ENCODE measurements around the gene EIPR1.
"Not testable (repeated sequence)": the region's sequence is repeated elsewhere in the genome, so short reads cannot be mapped to it uniquely, and the experiment has no call there.

EIPR1 gene

GRCh38 chr2:3192920-3193319 is 184.7 kb downstream of the EIPR1 start:
- no peak for DNase-seq (ENCODE audit: low spot score)

- DNase-seq (ENCODE audit: low spot score): no peak
These were observed 185.3 kb downstream of the EIPR1 start for GRCh38 chr2:3192281-3192818.

GRCh38 chr2:3189961-3190360 is 187.7 kb downstream of the EIPR1 start:
- no peak for DNase-seq (ENCODE audit: low spot score)

- no peak for DNase-seq (ENCODE audit: low spot score)
These were observed 188.5 kb downstream of the EIPR1 start for GRCh38 chr2:3189076-3189591.

GRCh38 chr2:3188405-3188946 is 189.1 kb downstream of the EIPR1 start:
- DNase-seq (ENCODE audit: low spot score): no peak

GRCh38 chr2:3187467-3187866 is 190.2 kb downstream of the EIPR1 start:
- DNase-seq (ENCODE audit: low spot score): no peak

GRCh38 chr2:3186766-3187165 is 190.9 kb downstream of the EIPR1 start:
- no peak for DNase-seq (ENCODE audit: low spot score)

- DNase-seq (ENCODE audit: low spot score): no peak
These were observed 191.7 kb downstream of the EIPR1 start for GRCh38 chr2:3185910-3186309.

GRCh38 chr2:3185256-3185655 is 192.4 kb downstream of the EIPR1 start:
- DNase-seq (ENCODE audit: low spot score): no peak

- no peak for DNase-seq (ENCODE audit: low spot score)
These were observed 193.5 kb downstream of the EIPR1 start for GRCh38 chr2:3184167-3184566.

GRCh38 chr2:3183766-3184165 is 193.9 kb downstream of the EIPR1 start:
- DNase-seq (ENCODE audit: low spot score): no peak

GRCh38 chr2:3182848-3183247 is 194.8 kb downstream of the EIPR1 start:
- DNase-seq (ENCODE audit: low spot score): no peak

- no peak for DNase-seq (ENCODE audit: low spot score)
These were observed 196.1 kb downstream of the EIPR1 start for GRCh38 chr2:3181416-3182010.

- DNase-seq (ENCODE audit: low spot score): not testable (repeated sequence)
These were observed 196.8 kb downstream of the EIPR1 start for GRCh38 chr2:3180909-3181221.

GRCh38 chr2:3180082-3180908 is 197.3 kb downstream of the EIPR1 start:
- DNase-seq (ENCODE audit: low spot score): no peak

- DNase-seq (ENCODE audit: low spot score): no peak
These were observed 198.0 kb downstream of the EIPR1 start for GRCh38 chr2:3179626-3180025.

- no peak for DNase-seq (ENCODE audit: low spot score)
These were observed 198.4 kb downstream of the EIPR1 start for GRCh38 chr2:3179208-3179607.

GRCh38 chr2:3178578-3179031 is 199.0 kb downstream of the EIPR1 start:
- no peak for DNase-seq (ENCODE audit: low spot score)

- no peak for DNase-seq (ENCODE audit: low spot score)
These were observed 199.6 kb downstream of the EIPR1 start for GRCh38 chr2:3177891-3178577.

- DNase-seq (ENCODE audit: low spot score): no peak
These were observed 200.8 kb downstream of the EIPR1 start for GRCh38 chr2:3176869-3177255.

GRCh38 chr2:3176071-3176868 is 201.3 kb downstream of the EIPR1 start:
- DNase-seq (ENCODE audit: low spot score): no peak

- no peak for DNase-seq (ENCODE audit: low spot score)
These were observed 202.1 kb downstream of the EIPR1 start for GRCh38 chr2:3175568-3175955.
